ENCODE data around the gene TMSB4X. TPM values are rescaled to one million over a fixed set of nuclear protein-coding genes. Genes with fewer than 3 reads are reported as not detected.

Gene TMSB4X
- total and polyA plus RNA-seq, 2 of the 13 experiments (the other 11 are each of a cell fraction or from before 2014, with no cell fraction given) = 10.5 to 29.6 TPM

DNA sequence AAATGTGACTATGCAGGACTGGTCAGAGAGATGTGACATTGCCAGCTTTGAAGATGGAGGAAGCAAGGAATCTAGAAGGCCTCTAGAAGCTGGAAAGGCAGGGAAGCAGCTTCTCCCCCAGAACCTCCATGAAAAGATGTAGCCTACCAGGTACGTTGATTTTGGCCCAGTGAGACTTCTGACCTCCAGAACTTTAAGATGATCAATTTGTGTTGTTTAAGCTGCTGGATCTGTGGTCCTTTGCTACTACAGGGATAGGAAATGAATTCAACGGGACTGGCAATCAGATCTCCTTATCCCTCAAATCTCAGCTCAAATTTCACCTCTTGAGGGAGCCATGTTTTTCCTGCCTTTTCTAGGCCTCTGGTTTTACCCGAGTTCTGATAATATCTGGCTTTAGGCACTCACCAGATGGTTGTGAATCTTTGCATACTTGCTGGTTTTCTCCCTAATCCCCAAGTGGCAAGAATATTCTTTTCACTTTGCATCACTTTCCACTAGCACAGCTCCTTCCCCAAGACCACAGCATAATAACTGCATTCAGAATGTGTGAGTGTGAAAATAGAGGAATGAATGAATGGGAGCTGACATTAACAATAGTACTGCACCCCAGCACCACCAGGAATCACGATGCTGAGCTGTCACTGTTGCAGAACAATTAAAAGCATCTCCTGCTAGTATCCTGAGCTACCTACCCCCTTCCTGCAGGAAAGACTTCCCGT is 25.5 kb upstream of the TMSB4X start:
- 68% methylated on average over 3 of the region's 5 CpGs for WGBS (ENCODE audit: low lambda C conversion rate)
- TF ChIP-seq ZMAT3 (CRISPR knock-in tag; conservative IDR thresholded peaks at IDR 0.05) = no peak
- Histone ChIP-seq H3K9me3 (ENCODE audit: low read length) (no peaks in the 10 kb centered on the region), H3K27me3 (ENCODE audit: control insufficient read depth in 1 of 2, insufficient read depth in 2 of 2, low read length in 2 of 2) (no peaks in the 10 kb centered on the region), H3K79me2 (ENCODE audit: insufficient read depth, low read length) (no peaks in the 10 kb centered on the region), H4K20me1 (ENCODE audit: insufficient read depth, low read length) (no peaks in the 10 kb centered on the region), H3K27ac (ENCODE audit: extremely low read length, insufficient read depth, low read length) (no peak overlapping the region), H3K9ac (ENCODE audit: insufficient read depth, low read depth, low read length) (no peak overlapping the region), H3K4me2 (ENCODE audit: low read depth, low read length) (no peak overlapping the region), H3K4me3 (replicated peaks in 1 of 3; ENCODE audit: insufficient read depth in 1 of 3, low read depth in 2 of 3, low read length in 3 of 3) (no peak overlapping the region), H3K4me1 (ENCODE audit: insufficient read depth, low read length) (peaks cover 55% of the 10 kb centered on the region), H3K36me3 (replicated peaks in 1 of 2; ENCODE audit: control insufficient read depth in 1 of 2, insufficient read depth in 2 of 2, low read length in 2 of 2) (no peaks in the 10 kb centered on the region), H2AFZ (ENCODE audit: low read length) (no peak overlapping the region)
- CTCF ChIA-PET (ENCODE audit: low intra/inter-chr PET ratio, low total read pairs) = no interaction called here
- in situ Hi-C loops (cut with HindIII; ENCODE audit: extremely low pct_ligation_motif_present, low pct_unique_long_range_greater_than_20kb) (no loop called here), intact Hi-C loops (cut with micrococcal nuclease; ENCODE audit: unreplicated experiment) (no loop called here)
- no peak for ATAC-seq
- DNase-seq (ENCODE audit: low spot score) = no peak
- no TSS peak for BruUV-seq (replicated peaks)
- no peak for FAIRE-seq
- POLR2A ChIA-PET = no interaction called here

GRCh38 chrX:12949927-12950656 is 24.8 kb upstream of the TMSB4X start:
- CTCF ChIA-PET (ENCODE audit: low intra/inter-chr PET ratio, low total read pairs) = no interaction called here
- no TSS peak for BruUV-seq (replicated peaks)
- ATAC-seq (no peak), DNase-seq (ENCODE audit: low spot score) (no peak), FAIRE-seq (no peak)
- H3K36me3 ChIP-seq (replicated peaks in 1 of 2; ENCODE audit: control insufficient read depth in 1 of 2, insufficient read depth in 2 of 2, low read length in 2 of 2) = no peaks in the 10 kb centered on the region
- H3K9me3 ChIP-seq (ENCODE audit: low read length) = no peaks in the 10 kb centered on the region
- H3K9ac ChIP-seq (ENCODE audit: insufficient read depth, low read depth, low read length) = no peak overlapping the region
- peaks cover 55% of the 10 kb centered on the region for H3K4me1 ChIP-seq (ENCODE audit: insufficient read depth, low read length)
- in situ Hi-C loops (cut with HindIII; ENCODE audit: extremely low pct_ligation_motif_present, low pct_unique_long_range_greater_than_20kb) (loop anchor here (10.0 kb wide), 1 partner anchor 545 kb away; no protein-coding TSS in a partner anchor), intact Hi-C loops (cut with micrococcal nuclease; ENCODE audit: unreplicated experiment) (no loop called here)
- no peaks in the 10 kb centered on the region for H4K20me1 ChIP-seq (ENCODE audit: insufficient read depth, low read length)
- no peaks in the 10 kb centered on the region for H3K79me2 ChIP-seq (ENCODE audit: insufficient read depth, low read length)
- WGBS (ENCODE audit: low lambda C conversion rate) = 43% methylated on average over 6 of the region's 11 CpGs
- no peaks in the 10 kb centered on the region for H3K27me3 ChIP-seq (ENCODE audit: control insufficient read depth in 1 of 2, insufficient read depth in 2 of 2, low read length in 2 of 2)
- no peak overlapping the region for H2AFZ ChIP-seq (ENCODE audit: low read length)
- H3K4me2 ChIP-seq (ENCODE audit: low read depth, low read length) = no peak overlapping the region
- H3K4me3 ChIP-seq (replicated peaks in 1 of 3; ENCODE audit: insufficient read depth in 1 of 3, low read depth in 2 of 3, low read length in 3 of 3) = no peak overlapping the region
- POLR2A ChIA-PET = no interaction called here
- no peak overlapping the region for H3K27ac ChIP-seq (ENCODE audit: extremely low read length, insufficient read depth, low read length)
- TF ChIP-seq ZNF792 (CRISPR knock-in tag; IDR thresholded peaks at IDR 0.05) (no peak), TRAFD1 (CRISPR knock-in tag; IDR thresholded peaks at IDR 0.05; ENCODE audit: borderline replicate concordance) (no peak), BHLHE40 (IDR thresholded peaks at IDR 0.05; ENCODE audit: low read length) (0 out of 2 replicates have a peak, but pooled peaks have one; percentile 10), USF2 (IDR thresholded peaks at IDR 0.05; ENCODE audit: low read depth, low read length) (peak; percentile 53; the same call in 1 of the 2 replicates), USF2 (CRISPR knock-in tag; IDR thresholded peaks at IDR 0.05; ENCODE audit: borderline replicate concordance) (no peak)
